ACC112 (cell line): Measurements from ENCODE around the gene ALG6.

Source experiments
- H2AFZ ChIP-seq: fragments of 200-600 bp; sonication (generic); one replicate; pipeline ENCODE4 v1.6.0; 2017; ENCODE audit warnings: antibody characterized with exemption, low read length; ENCODE audit not compliant: unreplicated experiment
- H3K27ac ChIP-seq: fragments of 200-600 bp; sonication (generic); 2 replicates; pipeline ENCODE4 v1.5.1; 2014; ENCODE audit warnings: low read depth, mild to moderate bottlenecking, antibody characterized with exemption, low read length, moderate library complexity
- H3K27me3 ChIP-seq: fragments of 200-600 bp; sonication (generic); 2 replicates; pipeline ENCODE4 v1.6.1; 2014; ENCODE audit warnings: mild to moderate bottlenecking, antibody characterized with exemption, low read length, moderate library complexity, mixed read lengths; ENCODE audit not compliant: insufficient read depth
- H3K36me3 ChIP-seq: fragments of 200-600 bp; sonication (generic); 2 replicates; pipeline ENCODE4 v1.6.1; 2016; ENCODE audit warnings: mild to moderate bottlenecking, antibody characterized with exemption, low read length, moderate library complexity, mixed read lengths; ENCODE audit not compliant: insufficient read depth
- H3K4me1 ChIP-seq: fragments of 200-600 bp; sonication (generic); one replicate; pipeline ENCODE4 v1.6.1; 2016; ENCODE audit warnings: low read length, mixed read lengths; ENCODE audit not compliant: insufficient read depth, unreplicated experiment, control insufficient read depth
- H3K4me3 ChIP-seq: fragments of 200-600 bp; sonication (generic); 2 replicates; pipeline ENCODE4 v1.5.1; 2014; ENCODE audit warnings: mild to moderate bottlenecking, low read depth, low read length
- H3K79me2 ChIP-seq: fragments of 200-600 bp; sonication (generic); one replicate; pipeline ENCODE4 v1.6.0; 2016; ENCODE audit warnings: low read length; ENCODE audit not compliant: control insufficient read depth, unreplicated experiment, insufficient read depth

ALG6 gene

DNA sequence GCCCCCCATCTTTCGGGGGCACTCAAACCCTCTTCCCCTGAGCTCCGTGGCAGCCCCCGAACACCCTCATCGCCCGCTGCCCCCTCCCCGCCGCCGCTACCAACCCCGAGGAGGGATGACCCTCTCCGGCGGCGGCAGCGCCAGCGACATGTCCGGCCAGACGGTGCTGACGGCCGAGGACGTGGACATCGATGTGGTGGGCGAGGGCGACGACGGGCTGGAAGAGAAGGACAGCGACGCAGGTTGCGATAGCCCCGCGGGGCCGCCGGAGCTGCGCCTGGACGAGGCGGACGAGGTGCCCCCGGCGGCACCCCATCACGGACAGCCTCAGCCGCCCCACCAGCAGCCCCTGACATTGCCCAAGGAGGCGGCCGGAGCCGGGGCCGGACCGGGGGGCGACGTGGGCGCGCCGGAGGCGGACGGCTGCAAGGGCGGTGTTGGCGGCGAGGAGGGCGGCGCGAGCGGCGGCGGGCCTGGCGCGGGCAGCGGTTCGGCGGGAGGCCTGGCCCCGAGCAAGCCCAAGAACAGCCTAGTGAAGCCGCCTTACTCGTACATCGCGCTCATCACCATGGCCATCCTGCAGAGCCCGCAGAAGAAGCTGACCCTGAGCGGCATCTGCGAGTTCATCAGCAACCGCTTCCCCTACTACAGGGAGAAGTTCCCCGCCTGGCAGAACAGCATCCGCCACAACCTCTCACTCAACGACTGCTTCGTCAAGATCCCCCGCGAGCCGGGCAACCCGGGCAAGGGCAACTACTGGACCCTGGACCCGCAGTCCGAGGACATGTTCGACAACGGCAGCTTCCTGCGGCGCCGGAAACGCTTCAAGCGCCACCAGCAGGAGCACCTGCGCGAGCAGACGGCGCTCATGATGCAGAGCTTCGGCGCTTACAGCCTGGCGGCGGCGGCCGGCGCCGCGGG lies 44.2 kb upstream of the ALG6 start:
- Histone ChIP-seq H3K79me2 (no peaks in the 10 kb centered on the region), H3K27me3 (peaks cover 96% of the 10 kb centered on the region), H2AFZ (peak overlapping the region; percentile 66), H3K27ac (no peak overlapping the region), H3K4me1 (no peaks in the 10 kb centered on the region), H3K4me3 (peak overlapping the region; percentile 79), H3K36me3 (no peaks in the 10 kb centered on the region)

DNA sequence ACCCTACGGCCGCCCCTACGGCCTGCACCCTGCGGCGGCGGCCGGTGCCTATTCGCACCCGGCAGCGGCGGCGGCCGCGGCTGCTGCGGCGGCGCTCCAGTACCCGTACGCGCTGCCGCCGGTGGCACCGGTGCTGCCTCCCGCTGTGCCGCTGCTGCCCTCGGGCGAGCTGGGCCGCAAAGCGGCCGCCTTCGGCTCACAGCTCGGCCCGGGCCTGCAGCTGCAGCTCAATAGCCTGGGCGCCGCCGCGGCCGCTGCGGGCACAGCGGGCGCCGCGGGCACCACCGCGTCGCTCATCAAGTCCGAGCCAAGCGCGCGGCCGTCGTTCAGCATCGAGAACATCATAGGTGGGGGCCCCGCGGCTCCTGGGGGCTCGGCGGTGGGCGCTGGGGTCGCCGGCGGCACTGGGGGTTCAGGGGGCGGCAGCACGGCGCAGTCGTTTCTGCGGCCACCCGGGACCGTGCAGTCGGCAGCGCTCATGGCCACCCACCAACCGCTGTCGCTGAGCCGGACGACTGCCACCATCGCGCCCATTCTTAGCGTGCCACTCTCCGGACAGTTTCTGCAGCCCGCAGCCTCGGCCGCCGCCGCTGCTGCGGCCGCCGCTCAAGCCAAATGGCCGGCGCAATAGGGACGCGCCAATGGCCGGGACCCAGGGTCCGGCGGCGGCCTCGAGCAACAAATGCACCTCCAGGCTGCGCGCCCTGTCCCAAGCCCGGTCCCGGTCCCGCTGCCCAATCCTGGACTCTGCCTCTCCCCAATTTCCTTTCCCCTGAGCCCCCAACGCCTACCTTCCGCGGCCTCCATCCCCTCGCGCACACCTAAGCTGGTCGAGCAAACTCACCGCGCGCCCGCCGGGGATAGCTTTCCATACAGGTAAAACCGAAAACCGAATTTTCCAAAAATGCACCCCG lies 43.3 kb upstream of the ALG6 start:
- Histone ChIP-seq H3K36me3 (no peaks in the 10 kb centered on the region), H3K4me3 (no peak overlapping the region), H3K79me2 (no peaks in the 10 kb centered on the region), H3K27me3 (peaks cover 96% of the 10 kb centered on the region), H3K27ac (no peak overlapping the region), H3K4me1 (no peaks in the 10 kb centered on the region), H2AFZ (no peak overlapping the region)

DNA sequence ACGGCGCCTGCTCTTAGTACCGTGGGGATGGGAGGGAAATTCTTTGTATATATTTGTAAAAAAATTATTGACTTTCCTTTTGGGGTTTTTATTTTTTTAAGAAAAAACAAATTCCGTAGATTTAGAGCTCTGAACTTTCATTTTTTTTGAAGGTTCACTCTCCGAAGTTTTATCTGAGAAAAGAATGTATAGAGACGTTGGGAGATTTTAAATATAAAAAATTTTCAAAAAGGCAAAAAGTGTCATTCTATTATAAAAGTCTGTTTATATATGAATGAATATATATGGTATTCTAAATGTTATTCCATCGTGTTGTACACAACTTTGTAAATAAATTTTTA lies 42.7 kb upstream of the ALG6 start:
- Histone ChIP-seq H3K4me3 (no peak overlapping the region), H3K4me1 (no peaks in the 10 kb centered on the region), H3K36me3 (no peaks in the 10 kb centered on the region), H3K27ac (no peak overlapping the region), H3K79me2 (no peaks in the 10 kb centered on the region), H2AFZ (no peak overlapping the region), H3K27me3 (peaks cover 96% of the 10 kb centered on the region)

DNA sequence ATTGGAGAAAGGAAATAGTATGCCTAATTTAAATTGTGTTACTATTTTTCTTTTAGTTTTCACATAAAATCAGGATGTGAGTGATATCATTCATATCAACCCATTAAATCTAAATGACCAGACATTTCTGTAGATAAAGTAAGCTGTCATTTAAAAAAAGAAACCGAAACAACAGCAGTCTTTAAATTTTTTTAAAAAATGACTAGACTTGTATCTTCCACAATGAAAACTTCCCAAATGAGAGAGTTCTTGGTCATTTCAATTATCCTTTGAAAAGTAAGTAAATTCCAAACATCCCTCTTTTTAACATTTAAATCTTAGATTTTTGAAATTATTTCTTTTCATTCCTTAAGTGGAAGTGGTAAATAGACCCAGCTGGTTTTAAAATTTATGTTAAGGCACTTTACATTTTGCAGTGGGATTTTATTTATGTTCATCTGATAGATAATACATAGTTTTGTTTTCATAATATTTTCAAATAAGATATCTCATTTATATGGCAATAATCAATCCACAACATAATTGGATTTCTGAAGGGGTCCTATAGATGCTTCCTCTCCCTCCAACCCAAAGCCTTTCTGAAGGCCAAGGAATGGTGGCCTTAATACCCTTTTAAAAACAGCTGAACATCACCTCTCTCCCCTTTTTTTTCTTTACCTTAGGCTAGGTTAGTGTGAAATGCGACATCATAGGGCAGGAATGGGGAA lies 42.0 kb upstream of the ALG6 start:
- Histone ChIP-seq H3K4me3 (no peak overlapping the region), H3K4me1 (no peaks in the 10 kb centered on the region), H2AFZ (no peak overlapping the region), H3K79me2 (no peaks in the 10 kb centered on the region), H3K27ac (no peak overlapping the region), H3K36me3 (no peaks in the 10 kb centered on the region), H3K27me3 (peaks cover 96% of the 10 kb centered on the region)

DNA sequence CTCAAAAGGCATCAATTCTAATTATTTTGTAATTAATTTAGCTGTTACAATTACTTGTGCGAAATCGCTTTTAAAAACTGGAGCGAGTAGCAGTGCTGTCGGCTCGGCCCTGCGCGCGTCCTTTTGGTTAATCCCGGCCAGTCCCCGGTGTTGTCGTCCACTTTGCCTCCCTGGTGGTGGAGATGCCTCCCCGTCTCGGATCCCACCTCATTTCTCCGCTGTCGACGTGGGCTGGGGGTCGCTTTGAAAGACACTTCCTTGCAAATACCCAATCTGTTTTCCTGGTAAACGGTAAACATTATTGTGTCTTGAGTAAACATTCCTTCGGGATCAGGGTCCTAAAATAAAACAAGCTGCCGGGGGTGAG lies 41.3 kb upstream of the ALG6 start:
- no peaks in the 10 kb centered on the region for H3K36me3 ChIP-seq
- H3K27me3 ChIP-seq = peaks cover 97% of the 10 kb centered on the region
- no peaks in the 10 kb centered on the region for H3K4me1 ChIP-seq
- H3K27ac ChIP-seq = no peak overlapping the region
- H2AFZ ChIP-seq = no peak overlapping the region
- H3K4me3 ChIP-seq = no peak overlapping the region
- H3K79me2 ChIP-seq = no peaks in the 10 kb centered on the region

DNA sequence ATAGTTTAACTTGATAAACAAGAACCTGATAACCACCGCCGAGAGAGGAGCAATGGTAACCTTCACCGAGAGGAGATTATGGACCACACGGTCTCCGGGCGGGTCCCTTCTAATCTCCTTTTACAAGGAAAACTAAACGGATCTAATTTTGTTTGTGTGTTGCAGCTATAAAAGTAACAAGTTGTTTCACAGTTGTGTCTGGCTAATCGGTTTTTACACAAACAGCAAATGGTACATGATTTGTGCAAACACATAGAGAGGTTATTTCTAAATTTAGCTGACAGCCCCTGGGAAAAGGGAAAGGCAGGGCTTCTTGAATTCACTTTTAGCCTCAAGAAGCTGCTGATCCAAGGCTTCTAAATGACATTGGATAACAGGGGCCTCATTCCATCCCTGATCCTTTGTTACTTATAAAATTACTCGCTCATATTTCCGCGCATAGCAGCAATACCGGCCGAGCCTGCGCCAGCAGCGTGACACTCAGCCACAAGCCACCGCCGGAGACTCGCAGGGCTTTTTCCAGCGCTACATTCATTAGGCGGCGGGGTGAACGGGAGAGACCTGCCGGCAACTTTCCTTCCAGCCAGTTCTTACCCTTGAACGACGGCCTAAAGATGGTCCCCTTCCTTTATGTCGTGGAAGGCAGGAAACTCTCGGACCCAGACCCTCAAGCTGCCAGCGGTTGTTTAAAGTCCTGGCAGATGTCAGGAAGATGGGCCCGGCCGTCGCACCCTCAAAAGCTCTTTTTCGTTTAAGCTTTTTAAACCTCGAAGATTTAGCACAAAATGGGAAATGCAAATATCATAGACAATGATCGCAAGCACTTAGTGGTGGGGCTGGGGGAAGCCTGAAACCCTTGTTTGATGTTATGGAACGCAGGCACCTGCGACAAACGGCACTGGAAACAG lies 40.7 kb upstream of the ALG6 start:
- Histone ChIP-seq H3K4me1 (no peaks in the 10 kb centered on the region), H3K79me2 (no peaks in the 10 kb centered on the region), H3K36me3 (no peaks in the 10 kb centered on the region), H3K27ac (no peak overlapping the region), H3K27me3 (peaks cover 97% of the 10 kb centered on the region), H2AFZ (no peak overlapping the region), H3K4me3 (no peak overlapping the region)

DNA sequence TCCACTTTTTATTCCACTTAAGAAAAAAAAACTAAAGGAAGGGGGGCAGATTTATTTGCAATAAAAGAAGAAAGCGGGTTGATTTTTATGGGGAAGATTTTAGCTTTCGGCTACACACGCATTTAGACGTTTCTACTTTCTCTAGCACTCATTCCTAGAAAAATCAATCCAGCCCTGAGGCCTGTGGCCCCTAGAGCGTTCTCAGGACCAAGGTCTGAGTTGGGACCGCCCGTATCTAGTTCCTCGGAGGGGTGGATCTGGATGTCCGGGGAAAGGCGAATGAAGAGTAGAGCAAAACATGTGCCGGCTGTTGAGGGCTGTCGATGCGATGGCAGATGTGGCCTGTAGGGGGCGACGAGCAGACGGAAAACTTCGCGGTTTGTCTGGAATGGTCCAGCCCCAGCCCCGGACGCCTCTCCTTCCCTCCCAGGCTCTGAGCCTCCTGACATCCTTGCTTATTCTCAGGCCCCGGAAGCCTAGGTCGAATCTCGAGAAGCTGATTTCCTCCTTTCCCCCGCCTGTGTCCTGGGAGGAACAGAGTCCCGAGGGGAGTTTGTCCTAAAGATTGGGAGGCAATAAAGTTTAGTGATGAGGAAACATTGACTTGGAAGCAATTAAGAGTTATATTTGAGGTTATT lies 39.9 kb upstream of the ALG6 start:
- Histone ChIP-seq H2AFZ (no peak overlapping the region), H3K27me3 (peaks cover 97% of the 10 kb centered on the region), H3K36me3 (no peaks in the 10 kb centered on the region), H3K27ac (no peak overlapping the region), H3K4me3 (no peak overlapping the region), H3K79me2 (no peaks in the 10 kb centered on the region), H3K4me1 (no peaks in the 10 kb centered on the region)

DNA sequence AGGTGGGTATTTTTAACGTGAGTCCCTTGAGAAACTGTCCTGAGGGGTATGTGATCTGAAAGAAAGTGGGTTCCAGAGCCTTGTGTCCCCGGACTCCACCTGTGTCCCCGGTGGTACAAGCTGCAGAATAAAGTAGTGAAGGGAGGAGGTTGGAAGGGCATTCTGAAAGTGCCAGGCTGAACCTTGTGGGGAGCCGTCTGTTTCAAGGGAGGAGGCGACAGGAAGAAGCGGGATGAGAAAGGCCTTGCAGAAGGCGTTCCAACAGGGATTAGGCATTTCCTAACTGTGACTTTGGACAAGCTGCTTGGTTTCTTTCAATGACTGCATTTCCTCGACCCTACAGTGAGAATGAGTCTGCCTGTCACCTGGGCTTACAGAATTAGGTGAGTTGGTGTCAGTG lies 39.3 kb upstream of the ALG6 start:
- Histone ChIP-seq H3K27me3 (peaks cover 97% of the 10 kb centered on the region), H3K79me2 (no peaks in the 10 kb centered on the region), H3K4me1 (no peaks in the 10 kb centered on the region), H3K27ac (no peak overlapping the region), H3K4me3 (no peak overlapping the region), H3K36me3 (no peaks in the 10 kb centered on the region), H2AFZ (no peak overlapping the region)

DNA sequence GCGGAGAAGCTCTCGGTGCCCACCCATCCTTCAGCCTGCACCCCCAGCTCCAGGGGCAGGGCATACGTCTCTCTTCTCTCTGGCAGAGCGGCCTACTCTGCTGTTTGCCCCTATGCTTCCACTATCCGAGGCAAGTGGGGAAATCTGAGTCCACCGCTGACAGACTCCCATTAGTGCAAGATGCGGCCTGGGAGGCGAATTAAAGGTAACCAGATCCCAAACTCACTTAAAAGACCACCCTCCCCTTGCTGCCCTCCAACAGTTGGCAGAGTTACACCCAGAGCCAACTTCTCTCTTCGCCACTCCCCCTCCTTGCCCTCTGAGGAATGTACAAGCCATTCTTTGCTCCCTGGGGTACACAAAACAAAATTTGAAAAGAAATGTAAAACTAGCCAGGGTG lies 38.6 kb upstream of the ALG6 start:
- H3K4me1 ChIP-seq = no peaks in the 10 kb centered on the region
- H3K79me2 ChIP-seq = no peaks in the 10 kb centered on the region
- H3K4me3 ChIP-seq = no peak overlapping the region
- H2AFZ ChIP-seq = no peak overlapping the region
- peaks cover 98% of the 10 kb centered on the region for H3K27me3 ChIP-seq
- H3K27ac ChIP-seq = no peak overlapping the region
- H3K36me3 ChIP-seq = no peaks in the 10 kb centered on the region
